Measurements from ENCODE around the gene SSNA1.

SSNA1 gene

GRCh38 chr9:137184881-137185660 is 3.4 kb upstream of the SSNA1 start:
- no peak for DNase-seq

DNA sequence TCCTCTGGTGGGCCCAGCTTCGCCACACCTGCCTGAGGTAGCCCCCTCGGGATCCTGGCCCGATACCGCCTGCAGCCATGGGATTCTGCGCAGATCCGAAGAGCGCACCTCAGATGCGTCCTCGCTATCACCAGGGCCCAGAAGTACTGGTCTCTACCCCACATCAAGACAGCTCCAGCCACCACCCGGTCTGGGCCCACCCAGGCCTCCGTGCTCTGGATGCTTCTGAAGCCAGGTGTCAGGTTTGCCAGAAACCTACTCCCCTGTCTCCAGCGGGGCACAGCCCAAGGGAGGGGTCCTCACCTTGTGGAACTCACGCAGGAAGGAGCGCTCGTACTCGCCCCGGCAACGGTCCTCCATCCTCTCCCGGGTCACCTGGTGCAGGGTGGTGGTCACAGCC is 2.6 kb upstream of the SSNA1 start:
- DNase-seq: no peak

GRCh38 chr9:137186385-137186784 is 2.1 kb upstream of the SSNA1 start:
- no peak for DNase-seq

DNA sequence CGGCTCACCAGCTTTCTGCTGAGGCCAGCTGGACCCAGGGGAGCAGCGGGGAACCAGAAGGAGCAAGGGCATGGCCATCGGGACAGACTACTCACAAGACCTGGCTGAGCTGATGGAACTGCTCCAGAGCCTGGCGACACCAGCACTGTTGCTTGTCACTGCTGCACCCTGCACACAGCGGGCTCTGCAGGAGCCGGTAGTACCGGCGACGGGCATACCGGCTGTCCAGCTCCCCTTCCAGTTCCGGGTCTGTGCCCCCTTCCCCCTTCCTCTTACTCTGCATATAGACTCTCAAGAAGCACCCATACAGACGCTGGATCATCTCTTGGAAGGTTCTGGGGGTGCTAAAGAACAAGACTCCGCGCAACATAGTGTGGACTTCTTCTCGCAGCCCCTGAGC is 1.1 kb upstream of the SSNA1 start:
- no peak for DNase-seq

- no peak for DNase-seq
Observed at GRCh38 chr9:137188086-137188489, 388 bp upstream of the SSNA1 start.

DNA sequence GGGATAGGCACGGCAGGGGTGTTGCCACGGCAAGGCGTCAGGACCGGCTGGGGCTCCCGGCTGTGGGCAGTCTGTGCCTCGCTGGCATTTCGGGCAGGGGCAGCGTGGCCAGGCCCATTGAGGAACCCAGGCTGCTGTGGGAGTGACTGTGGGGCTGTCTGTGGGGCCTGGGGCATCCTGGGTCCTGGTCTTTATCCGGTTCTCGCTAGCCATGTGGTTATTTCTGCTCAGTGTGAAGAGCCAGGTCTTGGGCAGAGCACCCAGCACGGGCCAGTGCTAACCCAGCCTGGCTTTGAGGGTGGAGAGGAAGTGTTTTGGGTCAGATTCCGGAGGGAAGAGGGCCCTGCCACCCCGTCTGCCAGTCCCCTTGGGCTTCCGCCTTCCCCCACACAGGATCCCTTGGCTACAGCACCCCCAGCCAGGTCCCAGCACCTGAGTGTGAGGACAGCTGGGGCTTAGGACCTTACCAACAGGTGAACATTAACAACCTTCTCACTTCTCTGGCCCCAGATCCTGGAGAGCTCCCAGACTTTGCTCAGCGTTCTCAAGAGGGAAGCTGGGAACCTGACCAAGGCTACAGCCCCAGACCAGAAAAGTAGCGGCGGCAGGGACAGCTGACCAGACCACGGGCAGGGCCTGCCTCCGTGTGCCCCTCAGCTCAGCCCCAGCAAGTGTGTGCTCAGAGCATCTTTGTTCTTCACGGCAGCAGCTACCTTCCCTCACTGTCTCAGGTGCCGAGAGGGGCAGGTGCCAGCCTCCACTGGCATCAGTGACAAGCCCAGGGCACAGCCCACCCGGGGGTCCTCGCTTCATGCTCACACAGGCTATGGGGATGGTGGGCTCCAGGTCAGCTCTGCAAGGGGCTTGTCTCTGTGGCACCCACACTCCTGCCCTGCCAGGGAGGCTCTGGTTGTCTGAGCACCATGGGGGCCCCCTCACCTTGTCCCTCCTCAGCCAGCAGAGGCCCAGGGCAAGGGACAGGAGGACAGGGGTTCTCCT is 1.1 kb downstream of the SSNA1 start:
- no peak for DNase-seq

- no peak for DNase-seq
Observed at GRCh38 chr9:137190315-137190856, 1.9 kb downstream of the SSNA1 start.

DNA sequence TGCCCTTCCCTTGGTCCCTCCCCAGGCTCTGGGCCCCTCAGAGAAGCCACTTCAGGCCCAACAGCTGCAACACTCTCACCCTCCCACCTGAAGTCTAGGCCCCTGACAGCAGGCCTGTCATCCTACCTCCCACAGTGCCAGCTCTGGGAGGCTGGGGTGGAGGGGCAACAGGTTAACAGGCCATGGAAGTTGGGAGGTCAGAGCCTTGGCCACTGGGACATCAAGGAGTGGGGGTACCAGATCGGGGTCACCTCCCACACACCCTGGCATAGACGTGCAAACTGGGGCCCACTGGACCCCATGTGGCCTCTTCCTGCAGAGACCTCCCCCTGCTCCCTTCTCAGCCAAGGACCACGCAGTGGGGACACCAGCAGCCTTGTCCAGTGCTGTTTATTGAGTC is 2.8 kb downstream of the SSNA1 start:
- no peak for DNase-seq

DNA sequence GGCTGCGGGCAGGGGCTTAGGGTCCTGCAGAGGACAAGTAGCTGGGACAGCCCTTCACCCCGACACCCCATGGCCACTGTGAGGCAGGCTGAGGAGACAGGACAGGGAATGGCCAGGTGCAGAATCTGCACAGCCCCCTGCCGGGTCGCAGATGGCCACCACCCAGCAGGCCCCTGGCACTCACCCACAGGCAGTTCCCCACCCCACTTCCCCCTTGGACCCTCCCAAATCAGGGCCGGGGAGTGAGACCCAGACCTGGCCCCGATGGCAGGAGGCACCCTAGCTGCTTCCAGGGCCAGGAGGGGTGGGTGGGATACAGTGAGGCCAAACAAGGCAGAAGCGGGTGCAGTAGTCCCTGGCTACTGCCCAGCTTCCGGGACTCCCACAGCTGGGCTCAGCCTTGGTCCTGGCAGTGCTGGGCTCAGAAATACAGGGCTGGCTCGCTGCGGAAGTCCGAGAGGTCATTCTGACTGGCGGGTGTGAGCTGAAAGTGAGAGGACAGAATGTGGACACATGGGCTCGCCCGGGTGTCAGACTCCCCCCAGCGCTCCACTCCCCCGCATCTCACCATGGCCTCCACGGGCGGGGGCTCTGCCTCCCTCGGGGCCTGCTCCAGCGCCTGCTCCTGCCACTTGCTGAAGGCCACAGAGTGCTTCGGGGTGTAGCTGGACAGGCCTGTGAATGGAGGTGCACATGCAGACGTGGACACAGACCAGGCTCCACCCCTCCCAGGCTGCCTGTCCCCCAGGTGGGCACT is 3.4 kb downstream of the SSNA1 start:
- DNase-seq: no peak

- DNase-seq: no peak
Observed at GRCh38 chr9:137192448-137192780, 3.9 kb downstream of the SSNA1 start.

- DNase-seq: no peak
Observed at GRCh38 chr9:137192859-137193258, 4.4 kb downstream of the SSNA1 start.

DNA sequence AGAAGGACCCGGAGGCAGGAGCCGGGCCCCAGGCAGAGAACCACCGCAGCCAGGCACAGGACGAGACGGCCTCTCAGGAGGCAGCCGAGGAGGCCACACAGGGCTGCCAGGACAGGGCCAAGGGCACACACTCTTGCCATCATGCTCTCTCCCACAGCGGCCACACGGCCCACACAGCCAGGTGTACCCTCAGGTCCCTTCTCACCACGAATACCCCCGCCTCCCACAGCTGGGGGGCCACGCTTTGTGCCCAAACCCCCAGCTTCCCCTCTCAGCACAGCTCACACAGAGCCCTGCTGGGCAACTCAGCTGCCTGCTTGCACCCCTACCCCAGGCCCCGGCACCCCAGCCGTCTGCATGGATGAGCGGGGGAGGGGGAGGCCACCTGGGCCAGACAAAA is 5.3 kb downstream of the SSNA1 start:
- no peak for DNase-seq

GRCh38 chr9:137194388-137194787 is 5.9 kb downstream of the SSNA1 start:
- no peak for DNase-seq

DNA sequence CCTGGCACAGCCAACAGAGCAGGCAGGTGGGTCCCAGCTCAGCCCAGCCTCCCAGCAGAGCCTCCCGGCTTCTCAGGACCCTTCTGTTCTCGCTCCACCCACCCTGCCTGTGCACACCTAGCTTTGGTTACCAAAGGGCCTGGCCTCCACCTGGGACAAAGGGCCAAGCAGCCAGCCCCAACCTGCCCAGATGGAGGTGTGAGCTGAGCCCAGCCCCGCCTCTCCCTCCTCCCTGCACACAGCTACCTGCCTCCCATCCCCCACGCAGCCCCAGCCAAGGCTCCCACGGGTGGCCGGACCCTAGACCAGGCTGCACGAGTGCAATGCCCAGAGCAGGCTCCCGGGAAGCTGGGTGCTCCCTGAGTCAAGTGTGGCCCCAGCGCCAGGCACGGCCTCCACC is 6.4 kb downstream of the SSNA1 start:
- DNase-seq: no peak

GRCh38 chr9:137195525-137196220 is 7.2 kb downstream of the SSNA1 start:
- peak; percentile 28 to 81 for DNase-seq

GRCh38 chr9:137198051-137198901 is 9.8 kb downstream of the SSNA1 start:
- no peak for DNase-seq

GRCh38 chr9:137198902-137199283 is 10.4 kb downstream of the SSNA1 start:
- DNase-seq: no peak

- DNase-seq: no peak
Observed at GRCh38 chr9:137199411-137200121, 11.1 kb downstream of the SSNA1 start.

DNA sequence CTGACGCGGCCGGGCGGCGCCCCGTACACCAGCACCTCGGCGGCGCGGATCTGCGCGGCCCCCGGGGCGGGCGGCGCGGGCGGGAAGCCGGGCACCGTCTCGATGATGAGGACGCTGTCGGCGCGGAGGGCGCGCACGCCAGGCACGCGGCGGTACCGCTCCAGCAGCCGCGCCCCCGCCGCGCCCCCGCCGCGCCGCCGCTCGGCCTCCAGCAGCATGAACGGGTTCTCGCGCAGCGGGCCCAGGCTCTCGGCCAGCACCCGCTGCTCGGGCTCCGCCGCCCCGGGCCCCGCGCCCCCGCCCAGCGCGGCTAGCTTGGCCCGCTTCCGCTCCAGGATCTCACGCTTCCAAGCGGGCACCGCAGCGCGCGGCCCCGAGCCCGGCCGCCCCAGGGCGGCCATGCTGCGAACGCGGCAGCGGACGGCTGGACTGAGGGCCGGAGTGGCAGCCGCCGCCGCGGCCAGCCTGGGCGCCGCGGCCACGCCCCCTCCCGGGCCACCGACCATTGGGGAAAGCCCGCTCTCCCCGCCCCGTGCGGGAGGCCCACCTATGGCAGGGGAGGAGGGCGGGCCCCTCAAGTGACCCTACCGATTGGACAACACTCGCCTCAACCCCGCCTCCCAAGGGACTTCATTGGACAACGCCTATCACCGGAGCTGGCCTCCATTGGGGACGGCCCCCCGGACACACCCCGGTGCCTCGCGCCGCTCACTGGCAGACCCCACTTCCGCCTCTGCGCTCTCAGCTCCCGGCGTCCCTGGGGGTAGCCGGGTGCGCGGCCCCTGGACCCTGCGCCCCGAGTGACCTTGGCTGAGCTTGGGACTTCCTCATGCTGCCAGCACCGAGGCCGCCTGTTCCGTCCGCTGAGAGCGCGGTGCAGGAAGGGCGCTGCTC is 12.1 kb downstream of the SSNA1 start, which contains the start of gene TPRN:
TPRN (minus strand) TSS at position 431 of the 894 bp plus-strand sequence; CDS start at position 401, 30 bp downstream.
- peak; percentile 84 to 96 for DNase-seq

Data from NCI-H187 (cell line).